GM12873 (cell line): ENCODE data around the gene PANK3.

Experiments
- CTCF ChIP-seq: IDR thresholded peaks from 2 replicates; pipeline ENCODE4 v1.5.1; 2012; ENCODE audit warnings: low read depth, mild to moderate bottlenecking, moderate library complexity, low read length, control low read depth; ENCODE audit not compliant: insufficient read depth; ENCODE audit errors: missing control alignments

Gene PANK3

GRCh38 chr5:168537176-168537575 is 42.0 kb downstream of the PANK3 start:
- no peak for TF ChIP-seq CTCF

- no peak for TF ChIP-seq CTCF
These were observed 46.9 kb downstream of the PANK3 start for GRCh38 chr5:168531987-168532864.

GRCh38 chr5:168531191-168531590 is 48.0 kb downstream of the PANK3 start:
- TF ChIP-seq CTCF, result no peak

GRCh38 chr5:168530621-168531150 is 48.5 kb downstream of the PANK3 start:
- TF ChIP-seq CTCF, result no peak

GRCh38 chr5:168529374-168530234 is 49.6 kb downstream of the PANK3 start:
- TF ChIP-seq CTCF, result no peak

- no peak for TF ChIP-seq CTCF
These were observed 50.4 kb downstream of the PANK3 start, which contains the start of gene FBLL1 for GRCh38 chr5:168528521-168529373. TSS of gene FBLL1 (plus strand) at chr5:168529305. CDS start at chr5:168529505, 200 bp downstream.
